Occipital lobe (tissue), 2 donors: Measurements from ENCODE around the gene RCAN1. TPM values are rescaled to one million over a fixed set of nuclear protein-coding genes. Genes with fewer than 3 reads are reported as not detected.

Experiments used
- DNase-seq: peaks from one replicate; lab custom pipeline; 2025; lab: John Stamatoyannopoulos, UW
- total RNA-seq: library from RNA; depleted of rRNA; stranded (reverse); fragments of >200 nt; gene quantifications from one replicate; pipeline ENCODE4 v1.2.3, GENCODE V29; 2014

RCAN1 gene
- total RNA-seq, 1 donor from 2014 or later = 56.8 TPM

DNA sequence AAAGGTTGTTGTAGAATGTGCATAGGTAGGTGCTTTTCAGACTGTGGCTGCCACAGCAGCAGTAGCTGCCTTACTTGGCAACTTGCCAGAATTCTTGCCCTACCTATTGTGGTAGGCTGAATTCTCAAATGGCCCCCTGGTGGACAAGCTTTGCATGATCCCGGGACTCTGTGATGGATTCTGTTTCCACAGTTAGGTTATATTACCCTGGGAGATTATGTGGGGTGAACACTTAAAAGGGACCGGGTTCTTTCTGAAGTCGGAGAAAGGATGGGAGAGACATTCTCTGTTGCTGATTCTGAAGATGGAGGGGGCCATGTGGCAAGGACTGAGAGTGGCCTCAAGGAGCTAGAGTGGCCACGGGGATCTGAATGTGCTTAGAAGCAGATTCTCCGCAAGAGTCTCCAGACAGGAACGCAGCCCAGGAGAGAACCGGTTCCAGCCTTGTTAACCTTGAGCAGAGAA, 70.8 kb downstream of the RCAN1 start:
- DNase-seq = no peak

DNA sequence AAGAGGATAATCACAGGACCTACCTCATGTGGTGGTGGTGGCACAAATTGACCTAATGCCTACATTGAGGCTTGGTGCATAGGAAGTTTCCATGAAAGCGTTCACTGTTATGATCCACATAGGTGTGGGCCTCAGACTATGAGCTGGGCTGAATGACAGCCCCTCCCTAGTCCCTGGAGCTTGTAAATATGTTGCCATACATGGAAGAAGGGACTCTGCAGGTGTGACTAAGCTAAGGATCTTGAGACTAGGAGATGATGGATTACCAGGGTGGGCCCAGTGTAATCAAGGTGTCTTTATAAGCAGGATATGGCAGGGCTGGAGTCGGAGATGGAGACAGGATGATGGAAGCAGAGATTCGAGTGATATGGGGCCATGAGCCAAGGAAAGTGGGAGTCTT, 71.9 kb downstream of the RCAN1 start:
- no peak for DNase-seq

GRCh38 chr21:34540206-34540605, 74.7 kb downstream of the RCAN1 start:
- no peak for DNase-seq

- DNase-seq = no peak
Observed at GRCh38 chr21:34537838-34538237, 77.1 kb downstream of the RCAN1 start.

GRCh38 chr21:34536820-34537219, 78.1 kb downstream of the RCAN1 start:
- no peak for DNase-seq

GRCh38 chr21:34536311-34536710, 78.6 kb downstream of the RCAN1 start:
- DNase-seq = no peak

DNA sequence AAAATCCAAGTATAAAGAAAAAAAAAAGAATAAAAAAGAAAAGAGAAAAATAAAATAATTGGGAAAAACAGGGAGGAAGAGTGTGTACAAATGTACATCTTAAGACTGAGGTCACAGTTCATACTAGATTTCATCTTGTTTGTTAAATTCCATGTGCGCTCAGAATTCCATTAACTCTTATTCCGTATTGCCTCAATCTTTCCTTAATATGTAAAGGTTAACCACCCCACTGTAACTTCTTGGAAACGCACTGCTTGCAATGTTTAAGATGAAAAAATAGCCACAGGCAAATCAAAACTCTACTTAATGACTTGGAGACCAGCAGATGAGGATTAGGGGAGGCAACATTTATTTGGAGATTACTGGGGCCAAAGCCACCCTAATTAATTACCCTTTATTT, 79.0 kb downstream of the RCAN1 start:
- no peak for DNase-seq

DNA sequence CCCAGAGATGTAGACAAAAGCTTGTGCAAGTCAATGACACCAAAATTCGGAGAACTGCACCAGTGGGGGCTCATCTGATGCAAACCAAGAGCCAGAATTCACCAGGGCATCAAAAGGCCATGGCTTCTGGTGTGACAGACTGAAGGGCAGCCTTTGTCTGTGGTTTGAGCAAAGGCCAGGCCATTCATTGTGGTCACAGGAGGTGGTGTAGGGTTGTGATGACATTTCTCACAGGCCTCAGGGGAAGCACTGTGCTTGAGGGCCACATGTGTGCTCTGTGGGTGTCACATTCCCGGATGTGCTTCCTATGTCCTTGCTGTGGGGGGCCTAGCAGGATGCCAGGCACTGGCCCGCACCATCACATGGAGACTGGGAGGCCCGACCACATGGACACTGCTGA, 80.4 kb downstream of the RCAN1 start:
- no peak for DNase-seq

- DNase-seq = no peak
Observed at GRCh38 chr21:34533938-34534337, 81.0 kb downstream of the RCAN1 start.

DNA sequence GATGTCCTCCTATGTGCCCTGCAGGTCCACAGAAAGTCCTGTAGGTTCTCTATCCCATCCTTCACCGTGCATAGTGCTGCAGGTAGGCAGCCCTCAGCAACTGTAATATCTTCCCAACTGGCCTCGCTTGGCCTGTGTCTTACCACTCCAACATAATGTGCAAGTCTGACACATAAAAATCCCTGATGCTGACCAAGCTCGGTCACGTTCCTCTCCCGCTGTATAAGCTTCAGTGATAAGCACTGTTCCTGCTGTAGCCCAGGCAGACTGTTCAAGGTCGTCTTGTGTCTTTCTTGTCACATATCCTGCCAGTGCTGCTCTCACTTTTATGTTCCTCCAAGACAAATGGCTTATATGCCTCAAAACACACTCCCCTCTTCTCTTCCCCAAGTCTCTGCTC, 83.5 kb downstream of the RCAN1 start:
- DNase-seq = no peak

DNA sequence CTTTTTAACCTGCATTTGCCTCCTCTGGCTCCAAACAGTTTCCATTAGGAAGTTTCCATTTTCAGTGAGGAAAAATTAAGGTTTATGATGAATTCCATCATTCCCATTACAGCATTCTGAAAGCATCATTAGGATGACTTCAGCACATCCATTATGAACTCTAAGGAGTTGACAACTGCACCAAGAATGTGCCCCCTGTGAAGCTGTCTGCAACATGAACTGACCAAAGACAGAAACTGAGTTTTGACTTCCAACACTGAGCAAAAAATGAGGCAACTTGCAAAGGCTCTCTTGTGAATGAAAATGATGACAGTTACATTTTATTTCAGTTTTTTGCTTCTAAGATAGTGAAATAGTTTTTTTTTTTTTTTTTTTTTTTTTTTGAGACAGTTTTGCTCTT, 84.7 kb downstream of the RCAN1 start:
- DNase-seq = no peak

- DNase-seq = no peak
Observed at GRCh38 chr21:34528131-34528561, 86.8 kb downstream of the RCAN1 start.

GRCh38 chr21:34526618-34527290, 88.2 kb downstream of the RCAN1 start:
- peak; percentile 27 for DNase-seq

- no peak for DNase-seq
Observed at GRCh38 chr21:34526241-34526617, 88.7 kb downstream of the RCAN1 start.

DNA sequence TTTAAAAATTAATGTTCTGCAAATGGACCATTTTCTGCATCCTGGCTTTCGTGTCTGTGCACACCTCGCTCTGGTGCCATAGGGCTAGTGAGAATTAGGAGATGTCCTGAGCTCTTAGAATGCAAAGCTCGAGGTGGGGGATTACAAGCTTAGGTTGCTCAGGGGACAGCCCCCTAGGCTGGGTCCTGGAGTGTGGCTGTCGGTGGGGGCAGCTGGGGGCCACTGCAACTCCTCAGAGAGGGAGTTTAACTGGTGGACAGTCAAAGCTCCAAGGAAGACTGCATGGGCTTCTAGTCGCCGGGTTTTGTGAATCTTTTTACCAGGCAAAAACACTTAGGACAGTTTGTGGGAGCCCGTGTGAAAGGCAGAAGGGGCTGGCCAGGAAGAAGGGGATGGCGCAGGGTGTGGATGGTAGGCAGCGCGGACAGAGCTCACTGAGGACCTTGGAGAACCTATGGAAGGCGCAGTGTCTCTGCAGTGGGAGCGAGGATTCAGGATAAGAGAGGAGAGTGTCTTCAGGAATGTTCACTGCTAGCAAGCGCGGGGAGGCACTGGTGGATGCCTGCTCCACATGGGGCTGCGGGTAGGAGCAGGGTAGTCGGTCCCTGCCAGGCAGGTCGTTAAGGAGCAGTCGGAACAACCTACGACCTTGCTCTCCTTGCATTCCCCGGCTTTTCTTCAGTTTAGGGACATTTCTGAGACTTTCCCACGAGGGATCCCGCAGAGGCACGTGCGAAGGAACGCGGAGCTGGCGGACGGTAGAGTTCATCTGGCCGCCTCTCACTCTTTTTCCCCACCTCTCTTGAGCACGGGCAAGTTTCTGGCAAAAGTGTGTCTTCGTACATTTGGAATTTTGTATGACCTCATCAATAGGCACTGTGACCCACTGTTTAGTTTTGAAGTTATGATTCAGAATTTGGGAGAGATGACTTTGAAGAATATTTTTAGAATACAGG, 90.0 kb downstream of the RCAN1 start:
- DNase-seq = no peak

GRCh38 chr21:34523019-34523555, 91.8 kb downstream of the RCAN1 start:
- DNase-seq = no peak

GRCh38 chr21:34522284-34522683, 92.6 kb downstream of the RCAN1 start:
- no peak for DNase-seq

DNA sequence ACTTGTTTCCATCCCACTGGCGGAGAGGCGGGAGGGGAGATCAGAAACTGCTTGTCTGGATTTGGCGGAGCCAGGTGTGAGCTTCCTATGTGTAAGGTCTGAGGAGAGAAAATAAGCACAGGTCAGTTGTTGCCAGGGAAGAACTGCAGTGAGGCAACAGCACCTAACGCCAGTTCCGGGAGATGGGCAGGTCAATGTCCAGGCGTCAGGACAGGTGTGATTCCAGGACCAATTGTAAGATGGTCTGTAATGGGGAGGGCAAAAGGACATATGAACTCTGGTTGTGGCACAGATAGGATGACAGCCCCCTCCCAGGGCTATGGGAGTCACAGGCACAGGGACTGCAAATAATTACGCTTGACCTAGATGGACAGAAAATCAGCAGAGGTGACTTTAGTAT, 93.4 kb downstream of the RCAN1 start:
- DNase-seq = no peak

DNA sequence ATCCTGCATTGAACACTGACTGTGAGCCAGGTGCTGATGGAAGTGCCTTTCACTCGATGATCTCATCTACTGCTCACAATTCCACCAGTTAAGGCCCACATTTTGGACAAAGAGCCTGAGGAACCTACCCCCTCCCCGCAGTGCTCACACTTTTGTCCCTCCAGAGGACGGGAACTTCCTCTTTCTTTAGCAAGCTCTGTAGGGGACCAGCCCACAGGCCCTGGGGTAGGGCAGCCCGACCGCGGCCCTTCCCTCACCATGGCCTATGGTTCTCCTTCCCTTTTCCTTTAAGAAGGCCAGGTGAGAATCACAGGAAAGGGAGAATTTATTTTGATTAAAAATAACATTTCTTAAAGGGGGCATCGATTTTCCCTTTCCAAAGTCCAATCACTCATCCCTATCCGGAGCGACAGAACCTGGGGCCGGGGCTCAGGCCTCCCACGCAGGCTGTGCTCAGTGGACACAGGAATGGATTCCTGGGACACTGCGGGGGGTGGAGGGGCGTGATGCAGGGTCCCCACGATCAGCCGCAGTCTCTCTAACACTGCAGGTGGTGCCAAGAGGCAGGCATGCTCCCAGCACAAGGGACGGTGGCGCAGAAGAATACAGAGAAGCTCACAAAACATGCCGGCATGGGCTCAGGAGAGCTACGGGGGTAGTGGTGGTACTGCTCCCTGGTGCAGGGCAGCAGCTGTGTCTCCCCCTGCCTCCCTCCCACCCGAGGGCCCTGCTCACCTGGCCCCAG, 94.0 kb downstream of the RCAN1 start:
- no peak for DNase-seq

GRCh38 chr21:34520281-34520680, 94.6 kb downstream of the RCAN1 start:
- DNase-seq = no peak

DNA sequence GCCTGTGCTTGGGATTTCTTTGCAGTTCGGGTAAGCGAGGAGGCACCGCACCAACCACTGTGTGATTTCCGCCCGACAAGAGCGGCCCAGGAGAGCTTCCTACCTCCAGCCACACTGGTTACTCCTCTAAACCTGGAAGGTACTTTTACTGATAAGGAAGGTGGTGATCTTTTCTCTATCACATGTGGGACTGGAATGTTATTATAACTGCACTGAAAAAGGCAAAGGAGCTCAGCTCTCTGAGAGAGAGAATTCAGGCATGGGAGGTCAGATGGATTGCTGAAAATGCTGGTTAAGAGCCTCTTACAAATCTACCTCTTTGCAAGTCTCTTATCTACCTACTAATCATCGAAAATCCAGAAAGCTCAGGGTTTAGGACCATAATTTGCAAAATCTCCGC, 95.2 kb downstream of the RCAN1 start:
- no peak for DNase-seq

- DNase-seq = no peak
Observed at GRCh38 chr21:34519016-34519415, 95.9 kb downstream of the RCAN1 start.
